H9 (cell line): ENCODE data around the gene LTBP2. TPM values are rescaled to one million over a fixed set of nuclear protein-coding genes. Genes with fewer than 3 reads are reported as not detected.
A peak's percentile ranks its signal among the peaks of the same experiment; 100 is the strongest.

Source experiments
- DNase-seq: peaks from one replicate; pipeline ENCODE4 v3.0.0-alpha.2; 2017
- H2AFZ ChIP-seq: one replicate; pipeline ENCODE4 v1.6.1; 2013; ENCODE audit warnings: mild to moderate bottlenecking, low read length, control low read depth, moderate library complexity
- H2AK5ac ChIP-seq: 2 replicates; pipeline ENCODE4 v1.6.1; 2013; ENCODE audit warnings: low read length, control low read depth, mixed read lengths; ENCODE audit not compliant: insufficient read length
- H2BK120ac ChIP-seq: one replicate; pipeline ENCODE4 v1.6.1; 2013; ENCODE audit warnings: low read depth, mild to moderate bottlenecking, low read length, control low read depth, inconsistent platforms; ENCODE audit not compliant: poor library complexity, severe bottlenecking
- H2BK12ac ChIP-seq: 2 replicates; pipeline ENCODE4 v1.6.1; 2013; ENCODE audit warnings: low read length, control low read depth, mixed read lengths, low read depth; ENCODE audit not compliant: insufficient read length
- H2BK15ac ChIP-seq: 2 replicates; pipeline ENCODE4 v1.6.1; 2013; ENCODE audit warnings: low read depth, low read length, control low read depth
- H2BK20ac ChIP-seq: one replicate; pipeline ENCODE4 v1.6.1; 2013; ENCODE audit warnings: low read depth, mild to moderate bottlenecking, low read length, control low read depth, inconsistent platforms; ENCODE audit not compliant: poor library complexity, severe bottlenecking
- H2BK5ac ChIP-seq: 2 replicates; pipeline ENCODE4 v1.6.1; 2013; ENCODE audit warnings: low read length, control low read depth, mixed read lengths; ENCODE audit not compliant: insufficient read length
- H3K14ac ChIP-seq: 2 replicates; pipeline ENCODE4 v1.6.1; 2013; ENCODE audit warnings: low read length, control low read depth; ENCODE audit not compliant: insufficient read depth
- H3K18ac ChIP-seq: 2 replicates; pipeline ENCODE4 v1.6.1; 2013; ENCODE audit warnings: low read depth, mild to moderate bottlenecking, mixed read lengths, low read length, control low read depth; ENCODE audit not compliant: insufficient read length
- H3K23ac ChIP-seq: 2 replicates; pipeline ENCODE4 v1.6.1; 2013; ENCODE audit warnings: low read length, control low read depth, mixed read lengths, low read depth; ENCODE audit not compliant: insufficient read length
- H3K23me2 ChIP-seq: 2 replicates; pipeline ENCODE4 v1.6.1; 2013; ENCODE audit warnings: low read depth, mild to moderate bottlenecking, mixed read lengths, low read length, control low read depth; ENCODE audit not compliant: insufficient read length, poor library complexity, severe bottlenecking
- H3K27ac ChIP-seq: 2 replicates; pipeline ENCODE4 v1.5.1; 2013; ENCODE audit warnings: low read length, control low read depth, mixed read lengths, low read depth; ENCODE audit not compliant: insufficient read length
- H3K27me3 ChIP-seq: 2 replicates; pipeline ENCODE4 v1.6.1; 2013; ENCODE audit warnings: low read length, control low read depth, inconsistent platforms; ENCODE audit not compliant: insufficient read depth
- H3K4ac ChIP-seq: 2 replicates; pipeline ENCODE4 v1.6.1; 2013; ENCODE audit warnings: low read depth, mild to moderate bottlenecking, control low read depth, inconsistent platforms, low read length, moderate library complexity
- H3K4me1 ChIP-seq: 2 replicates; pipeline ENCODE4 v1.6.1; 2013; ENCODE audit warnings: low read length, control low read depth, inconsistent platforms; ENCODE audit not compliant: insufficient read depth
- H3K4me2 ChIP-seq: 2 replicates; pipeline ENCODE4 v1.6.1; 2013; ENCODE audit warnings: low read length, control low read depth, mixed read lengths; ENCODE audit not compliant: insufficient read length, insufficient read depth
- H3K56ac ChIP-seq: 2 replicates; pipeline ENCODE4 v1.6.1; 2013; ENCODE audit warnings: low read depth, mild to moderate bottlenecking, mixed read lengths, low read length, control low read depth; ENCODE audit not compliant: insufficient read length
- H3K79me1 ChIP-seq: 2 replicates; pipeline ENCODE4 v1.6.1; 2013; ENCODE audit warnings: low read depth, mild to moderate bottlenecking, moderate library complexity, low read length, control low read depth, inconsistent platforms; ENCODE audit not compliant: insufficient read depth, poor library complexity, severe bottlenecking
- H3K79me2 ChIP-seq: 2 replicates; pipeline ENCODE4 v1.6.1; 2013; ENCODE audit warnings: low read length, control low read depth, inconsistent platforms; ENCODE audit not compliant: insufficient read depth
- H3K9ac ChIP-seq: 2 replicates; pipeline ENCODE4 v1.6.1; 2013; ENCODE audit warnings: low read length, control low read depth, mixed read lengths; ENCODE audit not compliant: insufficient read length; ENCODE audit errors: extremely low read depth
- H3K9me3 ChIP-seq: one replicate; pipeline ENCODE4 v1.6.1; 2013; ENCODE audit warnings: low read depth, low read length, inconsistent platforms; ENCODE audit not compliant: control insufficient read depth
- H3T11ph ChIP-seq: one replicate; pipeline ENCODE4 v1.6.1; 2013; ENCODE audit warnings: mild to moderate bottlenecking, low read length, control low read depth, inconsistent platforms
- H4K20me1 ChIP-seq: one replicate; pipeline ENCODE4 v1.6.1; 2013; ENCODE audit not compliant: control insufficient read depth, insufficient read length, insufficient read depth
- H4K5ac ChIP-seq: 2 replicates; pipeline ENCODE4 v1.6.1; 2013; ENCODE audit warnings: low read depth, mild to moderate bottlenecking, mixed read lengths, low read length, control low read depth; ENCODE audit not compliant: insufficient read length
- H4K8ac ChIP-seq: replicated peaks from 2 replicates; pipeline ENCODE4 v1.6.1; 2013; ENCODE audit warnings: low read length, control low read depth, mixed read lengths, low read depth; ENCODE audit not compliant: insufficient read length
- H4K91ac ChIP-seq: 2 replicates; pipeline ENCODE4 v1.6.1; 2013; ENCODE audit warnings: low read depth, mild to moderate bottlenecking, moderate library complexity, mixed read lengths, low read length, control low read depth; ENCODE audit not compliant: insufficient read length
- H3K27ac Mint-ChIP-seq, 3 experiments: 2 replicates in 2 of 3; 3 replicates in 1 of 3; pipeline ENCODE4 v1.8.0; 2020 to 2021; ENCODE audit warnings: mixed read lengths in 3 of 3, mild to moderate bottlenecking in 1 of 3, moderate library complexity in 1 of 3
- H3K27me3 Mint-ChIP-seq: 2 replicates; pipeline ENCODE4 v1.8.0; 2021; ENCODE audit warnings: low read depth, mild to moderate bottlenecking, moderate library complexity, mixed read lengths
- H3K36me3 Mint-ChIP-seq, 3 experiments: 2 replicates in 2 of 3; 3 replicates in 1 of 3; pipeline ENCODE4 v1.8.0; 2020 to 2021; ENCODE audit warnings: low read depth in 3 of 3, mixed read lengths in 3 of 3; ENCODE audit not compliant: insufficient read depth in 1 of 3
- H3K4me1 Mint-ChIP-seq, 2 experiments: 2 replicates each; pipeline ENCODE4 v1.8.0; 2020; ENCODE audit warnings: mixed read lengths in 2 of 2
- H3K4me3 Mint-ChIP-seq, 2 experiments: 2 replicates in 1 of 2; 3 replicates in 1 of 2; pipeline ENCODE4 v1.8.0; 2020 to 2021; ENCODE audit warnings: mild to moderate bottlenecking in 2 of 2, mixed read lengths in 2 of 2, moderate library complexity in 1 of 2
- H3K9me3 Mint-ChIP-seq, 2 experiments: 2 replicates in 1 of 2; 3 replicates in 1 of 2; pipeline ENCODE4 v1.8.0; 2020; ENCODE audit warnings: mild to moderate bottlenecking in 2 of 2, mixed read lengths in 2 of 2, moderate library complexity in 1 of 2
- WGBS: extraction: QIAGEN DNeasy Blood & Tissue Kit; methylation state at CpG from one replicate; pipeline ENCODE4 v1.1.7; 2013; ENCODE audit warnings: missing lambda C conversion rate, low lambda C conversion rate, mixed read lengths; ENCODE audit not compliant: insufficient read length; ENCODE audit errors: extremely low coverage; 5-methylcytosine and 5-hydroxymethylcytosine counted together
- total RNA-seq: library from RNA; stranded (reverse); gene quantifications from 2 replicates; pipeline ENCODE4 v1.2.1, GENCODE V29; 2021
- TF ChIP-seq, protein P1 (sequence below): fragments of 200-600 bp; sonication (generic); conservative IDR thresholded peaks from 3 replicates; pipeline ENCODE4 v1.8.0; 2021; ENCODE audit warnings: antibody characterized with exemption, mild to moderate bottlenecking

The LTBP2 gene
- total RNA-seq, 1 experiment from 2014 or later, result 0.77 TPM

DNA sequence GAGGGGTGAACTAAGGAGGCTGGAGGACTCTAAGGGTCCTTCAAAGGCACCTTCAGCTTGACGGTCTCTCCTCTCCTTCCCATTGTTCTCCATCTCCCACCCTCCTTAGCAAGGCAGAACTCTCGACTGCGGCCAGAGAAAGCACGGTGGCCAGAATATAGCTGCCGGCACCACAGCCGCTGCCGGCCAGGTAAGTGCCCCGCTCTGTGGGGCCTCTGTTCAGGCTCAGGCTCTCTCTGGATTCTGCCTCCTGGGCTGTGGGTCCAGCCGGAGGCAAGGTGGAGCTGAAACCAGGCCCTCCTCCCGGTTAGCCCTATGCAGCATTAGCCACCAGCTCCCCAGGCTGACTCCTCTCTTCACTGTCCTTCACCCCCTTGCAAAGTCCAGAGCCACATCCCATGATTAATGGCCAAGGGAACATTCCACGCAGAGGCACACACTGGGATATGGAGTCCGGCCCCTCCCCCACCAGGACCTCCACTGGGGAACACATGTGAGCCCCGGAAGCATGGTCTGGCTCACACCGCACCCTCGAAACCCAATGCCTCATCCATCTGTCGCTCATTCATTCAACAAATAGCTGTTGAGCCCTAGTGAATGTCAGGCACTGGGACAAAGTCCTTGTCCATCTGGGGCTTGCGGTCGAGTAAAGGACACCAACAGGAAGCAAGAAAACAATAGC lies 25.2 kb downstream of the LTBP2 start:
- no peaks in the 10 kb centered on the region for H3K9me3 Mint-ChIP-seq
- H3K4me2 ChIP-seq, result no peak overlapping the region
- no peak overlapping the region for H4K8ac ChIP-seq
- H3K23me2 ChIP-seq, result no peaks in the 10 kb centered on the region
- H3T11ph ChIP-seq, result no peak overlapping the region
- H3K36me3 Mint-ChIP-seq, result no peaks in the 10 kb centered on the region
- WGBS, result no CpG with 5 or more reads among the region's 18 CpGs
- no peak overlapping the region for H3K27ac ChIP-seq
- H3K9me3 ChIP-seq, result no peaks in the 10 kb centered on the region
- no peak overlapping the region for H3K23ac ChIP-seq
- no peak overlapping the region for H3K18ac ChIP-seq
- no peak overlapping the region for H4K91ac ChIP-seq
- DNase-seq, result no peak
- no peak overlapping the region; the same call in 1 of the 2 replicates for H3K14ac ChIP-seq
- H3K4ac ChIP-seq, result no peak overlapping the region
- peak overlapping the region in 2 of 3 experiments; percentile 9 to 81; a peak in 3 of 7 replicates for H3K27ac Mint-ChIP-seq
- TF ChIP-seq, protein P1, sequence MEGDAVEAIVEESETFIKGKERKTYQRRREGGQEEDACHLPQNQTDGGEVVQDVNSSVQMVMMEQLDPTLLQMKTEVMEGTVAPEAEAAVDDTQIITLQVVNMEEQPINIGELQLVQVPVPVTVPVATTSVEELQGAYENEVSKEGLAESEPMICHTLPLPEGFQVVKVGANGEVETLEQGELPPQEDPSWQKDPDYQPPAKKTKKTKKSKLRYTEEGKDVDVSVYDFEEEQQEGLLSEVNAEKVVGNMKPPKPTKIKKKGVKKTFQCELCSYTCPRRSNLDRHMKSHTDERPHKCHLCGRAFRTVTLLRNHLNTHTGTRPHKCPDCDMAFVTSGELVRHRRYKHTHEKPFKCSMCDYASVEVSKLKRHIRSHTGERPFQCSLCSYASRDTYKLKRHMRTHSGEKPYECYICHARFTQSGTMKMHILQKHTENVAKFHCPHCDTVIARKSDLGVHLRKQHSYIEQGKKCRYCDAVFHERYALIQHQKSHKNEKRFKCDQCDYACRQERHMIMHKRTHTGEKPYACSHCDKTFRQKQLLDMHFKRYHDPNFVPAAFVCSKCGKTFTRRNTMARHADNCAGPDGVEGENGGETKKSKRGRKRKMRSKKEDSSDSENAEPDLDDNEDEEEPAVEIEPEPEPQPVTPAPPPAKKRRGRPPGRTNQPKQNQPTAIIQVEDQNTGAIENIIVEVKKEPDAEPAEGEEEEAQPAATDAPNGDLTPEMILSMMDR, result no peak
- H3K9ac ChIP-seq, result no peak overlapping the region
- no peak overlapping the region for H2BK20ac ChIP-seq
- no peaks in the 10 kb centered on the region for H3K4me1 ChIP-seq
- no peaks in the 10 kb centered on the region for H3K27me3 ChIP-seq
- no peak overlapping the region for H2BK5ac ChIP-seq
- H3K27me3 Mint-ChIP-seq, result peaks cover 3% of the 10 kb centered on the region
- no peaks in the 10 kb centered on the region for H3K79me1 ChIP-seq
- H4K5ac ChIP-seq, result no peak overlapping the region
- no peak overlapping the region for H2AK5ac ChIP-seq
- no peak overlapping the region for H2BK12ac ChIP-seq
- no peaks in the 10 kb centered on the region for H3K79me2 ChIP-seq
- H4K20me1 ChIP-seq, result no peaks in the 10 kb centered on the region
- H3K4me1 Mint-ChIP-seq, result peaks cover 0 to 7% of the 10 kb centered on the region in 2 experiments; a peak in 1 of 4 replicates
- H3K56ac ChIP-seq, result no peak overlapping the region
- H2BK15ac ChIP-seq, result no peak overlapping the region
- no peak overlapping the region for H2AFZ ChIP-seq
- H2BK120ac ChIP-seq, result no peak overlapping the region
- H3K4me3 Mint-ChIP-seq, result no peak overlapping the region
